Smooth muscle cell (in vitro differentiated cells): Measurements from ENCODE around the gene MAD1L1. TPM values are rescaled to one million over a fixed set of nuclear protein-coding genes. Genes with fewer than 3 reads are reported as not detected.

ENCODE experiments used
- DNase-seq: peaks from one replicate; lab custom pipeline; 2025; ENCODE audit not compliant: unreplicated experiment; lab: John Stamatoyannopoulos, UW
- H2AFZ ChIP-seq: fragments of 200-600 bp; sonication (generic); 2 replicates; pipeline ENCODE4 v1.6.0; 2016; ENCODE audit warnings: antibody characterized with exemption, low read depth, mild to moderate bottlenecking
- H3F3A ChIP-seq: fragments of 200-600 bp; sonication (generic); 2 replicates; pipeline ENCODE4 v1.6.0; 2017; ENCODE audit warnings: antibody characterized with exemption, low read depth
- H3K27ac ChIP-seq: fragments of 200-600 bp; sonication (generic); 2 replicates; pipeline ENCODE4 v1.5.1; 2016; ENCODE audit warnings: low read depth, mild to moderate bottlenecking
- H3K27me3 ChIP-seq: fragments of 200-600 bp; sonication (generic); 2 replicates; pipeline ENCODE4 v1.6.1; 2016; ENCODE audit warnings: low read depth, mild to moderate bottlenecking
- H3K36me3 ChIP-seq: fragments of 200-600 bp; sonication (generic); 2 replicates; pipeline ENCODE4 v1.5.1; 2016; ENCODE audit warnings: low read depth
- H3K4me1 ChIP-seq: fragments of 200-600 bp; sonication (generic); 2 replicates; pipeline ENCODE4 v1.5.1; 2016; ENCODE audit warnings: low read depth
- H3K4me2 ChIP-seq: fragments of 200-600 bp; sonication (generic); 2 replicates; pipeline ENCODE4 v1.6.0; 2016; ENCODE audit warnings: mild to moderate bottlenecking
- H3K4me3 ChIP-seq: fragments of 200-600 bp; sonication (generic); 2 replicates; pipeline ENCODE4 v1.5.1; 2016; ENCODE audit warnings: mild to moderate bottlenecking
- H3K79me2 ChIP-seq: fragments of 200-600 bp; sonication (generic); 2 replicates; pipeline ENCODE4 v1.6.0; 2016; ENCODE audit warnings: low read depth, mild to moderate bottlenecking
- H3K9ac ChIP-seq: fragments of 200-600 bp; sonication (generic); 2 replicates; pipeline ENCODE4 v1.6.0; 2016; ENCODE audit warnings: low read depth
- H3K9me3 ChIP-seq: fragments of 200-600 bp; sonication (generic); replicated peaks from 2 replicates; pipeline ENCODE4 v1.5.1; 2016; ENCODE audit warnings: low read depth
- H4K20me1 ChIP-seq: fragments of 200-600 bp; sonication (generic); 2 replicates; pipeline ENCODE4 v1.6.0; 2016; ENCODE audit warnings: low read depth
- CTCF ChIP-seq: fragments of 200-600 bp; sonication (generic); IDR thresholded peaks from 2 replicates; pipeline ENCODE4 v1.5.1; 2017; ENCODE audit warnings: borderline replicate concordance, mild to moderate bottlenecking, antibody characterized with exemption; ENCODE audit not compliant: insufficient read depth, poor library complexity, severe bottlenecking
- WGBS: methylation state at CpG from one replicate; pipeline ENCODE4 v1.1.7; 2016; ENCODE audit warnings: low lambda C conversion rate; 5-methylcytosine and 5-hydroxymethylcytosine counted together
- polyA plus RNA-seq: library from polyadenylated mRNA; unstranded; fragments of >200 nt; fragmentation: Nextera tagmentation; extraction: Ambion mirVana; gene quantifications from 2 replicates; pipeline ENCODE4 v1.2.1, GENCODE V29; 2016
- total RNA-seq: library from RNA; depleted of rRNA; stranded (reverse); fragments of >200 nt; gene quantifications from 2 replicates; pipeline ENCODE4 v1.2.3, GENCODE V29; 2014

The MAD1L1 gene
- total and polyA plus RNA-seq, 2 experiments from 2014 or later: 33.4 to 60.7 TPM

GRCh38 chr7:2244404-2244995 is 11.8 kb upstream of the MAD1L1 start:
- peaks cover 23% of the 10 kb centered on the region for H3K79me2 ChIP-seq
- no peaks in the 10 kb centered on the region for H3K9me3 ChIP-seq
- TF ChIP-seq CTCF: no peak
- no peaks in the 10 kb centered on the region for H3K27me3 ChIP-seq
- no peaks in the 10 kb centered on the region for H4K20me1 ChIP-seq
- H3K27ac ChIP-seq: no peak overlapping the region
- WGBS: 95% methylated on average over 23 of the region's 25 CpGs
- H3K36me3 ChIP-seq: no peaks in the 10 kb centered on the region
- no peak overlapping the region for H3K4me3 ChIP-seq
- H3K4me2 ChIP-seq: no peak overlapping the region
- no peak overlapping the region for H3K9ac ChIP-seq
- H3K4me1 ChIP-seq: peaks cover 12% of the 10 kb centered on the region
- no peak overlapping the region for H2AFZ ChIP-seq
- no peak for DNase-seq
- no peaks in the 10 kb centered on the region for H3F3A ChIP-seq

- Histone ChIP-seq H3K4me1 (peaks cover 12% of the 10 kb centered on the region), H3K4me3 (no peak overlapping the region), H3K27ac (no peak overlapping the region), H2AFZ (no peak overlapping the region), H3K9me3 (no peaks in the 10 kb centered on the region), H3K27me3 (no peaks in the 10 kb centered on the region), H3K9ac (no peak overlapping the region), H3K36me3 (no peaks in the 10 kb centered on the region), H4K20me1 (no peaks in the 10 kb centered on the region), H3K4me2 (peak overlapping the region; percentile 100), H3K79me2 (peaks cover 27% of the 10 kb centered on the region), H3F3A (no peaks in the 10 kb centered on the region)
- DNase-seq: no peak
- TF ChIP-seq CTCF: no peak
- WGBS: 88% methylated on average over 12 of the region's 12 CpGs
These were observed 10.7 kb upstream of the MAD1L1 start for GRCh38 chr7:2243458-2243857.

- H3K4me3 ChIP-seq: peak overlapping the region; percentile 98
- H3F3A ChIP-seq: no peaks in the 10 kb centered on the region
- peak overlapping the region; percentile 78 for H2AFZ ChIP-seq
- DNase-seq: no peak
- no peak for TF ChIP-seq CTCF
- peak overlapping the region; percentile 100 for H3K4me2 ChIP-seq
- H3K27me3 ChIP-seq: no peaks in the 10 kb centered on the region
- peaks cover 27% of the 10 kb centered on the region for H3K79me2 ChIP-seq
- no peaks in the 10 kb centered on the region for H3K9me3 ChIP-seq
- H4K20me1 ChIP-seq: no peaks in the 10 kb centered on the region
- 11% methylated on average over 21 of the region's 21 CpGs for WGBS
- peak overlapping the region; percentile 87 for H3K9ac ChIP-seq
- H3K36me3 ChIP-seq: no peaks in the 10 kb centered on the region
- H3K27ac ChIP-seq: peak overlapping the region; percentile 15
- H3K4me1 ChIP-seq: peaks cover 12% of the 10 kb centered on the region
These were observed 10.0 kb upstream of the MAD1L1 start for GRCh38 chr7:2242541-2243429.
